NCI-H526 (cell line): ENCODE results near the gene WDTC1.

Experiments
- DNase-seq, 2 experiments: peaks; one replicate each; lab custom pipeline; 2025; lab: John Stamatoyannopoulos, UW

The WDTC1 gene

DNA sequence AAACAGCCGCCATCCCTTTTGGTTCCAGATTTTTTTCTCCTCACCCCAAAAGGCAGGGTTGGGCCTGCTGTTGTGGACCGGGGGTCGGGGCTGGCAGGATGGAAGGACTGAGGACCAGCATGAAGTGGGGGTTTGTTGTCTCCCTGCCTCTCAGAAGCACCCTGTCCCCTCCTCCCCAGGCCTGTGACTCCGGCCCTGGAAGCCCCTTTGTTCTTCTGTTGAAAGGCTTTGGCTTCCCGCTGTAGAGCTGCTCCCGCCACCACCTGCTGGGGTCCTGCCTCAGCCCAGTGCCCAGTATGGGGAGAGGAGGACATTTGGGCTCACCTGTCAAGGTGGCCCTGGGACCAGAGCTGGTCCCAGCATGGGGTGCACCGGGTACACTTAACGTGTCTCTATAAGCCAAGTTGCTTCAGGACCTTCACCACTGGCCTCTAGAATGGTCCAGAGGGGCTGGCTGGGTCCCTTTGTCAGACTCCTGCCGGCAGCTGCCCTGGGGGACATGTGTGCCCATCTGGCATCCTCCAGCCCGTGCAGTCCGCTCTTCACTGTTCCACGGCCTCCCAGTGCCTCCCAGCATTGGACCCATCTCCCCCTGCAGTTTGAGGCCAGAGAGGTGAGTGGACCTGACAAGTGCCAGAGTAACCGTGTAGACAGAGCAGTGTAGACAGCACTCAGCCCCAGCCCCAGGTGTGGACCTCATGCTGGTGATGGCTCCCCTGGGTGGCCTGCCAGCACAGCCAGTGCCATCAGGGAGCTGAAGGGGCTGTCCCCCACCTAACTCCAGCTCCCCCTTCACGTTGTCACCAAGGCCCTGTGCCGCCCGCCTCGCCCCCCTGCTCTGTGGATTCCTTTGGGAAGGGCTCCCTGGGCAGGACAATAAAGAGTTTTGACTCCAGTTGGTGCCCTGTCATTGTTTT lies 101.3 kb downstream of the WDTC1 start:
- DNase-seq = no peak

DNA sequence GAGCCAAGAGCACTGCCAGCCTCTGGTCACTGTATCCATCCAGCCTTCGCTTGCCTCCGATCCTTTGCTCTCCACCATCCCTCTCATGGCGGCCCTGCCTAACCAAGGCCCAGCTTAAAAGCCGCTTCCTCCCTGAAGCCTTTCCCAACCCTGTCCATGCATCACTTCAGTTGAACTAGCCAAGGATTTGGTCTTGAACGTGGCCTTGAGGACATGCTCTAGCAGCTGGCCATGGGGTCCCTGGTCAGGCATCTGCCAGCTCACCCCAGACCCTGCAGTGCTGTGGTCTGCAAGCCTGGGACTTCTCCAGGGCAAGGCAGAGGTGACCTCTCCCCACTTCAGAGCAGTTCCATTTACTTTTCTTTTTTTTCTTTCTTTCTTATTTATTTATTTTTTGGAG lies 102.3 kb downstream of the WDTC1 start:
- DNase-seq = no peak

DNA sequence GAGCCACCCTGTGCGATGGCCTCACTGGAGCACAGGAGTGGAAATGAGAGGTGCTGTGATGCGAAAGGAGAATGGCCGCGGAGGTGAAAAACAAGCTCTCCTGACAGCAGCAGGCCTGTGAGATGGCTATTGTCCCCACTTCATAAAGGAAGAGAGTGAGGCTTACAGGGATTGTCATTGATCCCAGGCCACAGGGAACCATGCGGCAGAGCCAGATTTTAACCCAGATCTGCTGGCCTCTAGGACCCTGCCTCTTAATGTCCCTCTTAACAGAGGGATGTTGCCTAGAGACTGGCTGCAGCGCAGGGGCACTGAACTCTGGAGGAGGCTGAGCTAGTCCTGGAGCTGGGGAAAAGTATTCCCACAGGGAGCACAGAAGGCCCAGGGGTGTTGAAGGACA lies 104.3 kb downstream of the WDTC1 start:
- no peak for DNase-seq

DNA sequence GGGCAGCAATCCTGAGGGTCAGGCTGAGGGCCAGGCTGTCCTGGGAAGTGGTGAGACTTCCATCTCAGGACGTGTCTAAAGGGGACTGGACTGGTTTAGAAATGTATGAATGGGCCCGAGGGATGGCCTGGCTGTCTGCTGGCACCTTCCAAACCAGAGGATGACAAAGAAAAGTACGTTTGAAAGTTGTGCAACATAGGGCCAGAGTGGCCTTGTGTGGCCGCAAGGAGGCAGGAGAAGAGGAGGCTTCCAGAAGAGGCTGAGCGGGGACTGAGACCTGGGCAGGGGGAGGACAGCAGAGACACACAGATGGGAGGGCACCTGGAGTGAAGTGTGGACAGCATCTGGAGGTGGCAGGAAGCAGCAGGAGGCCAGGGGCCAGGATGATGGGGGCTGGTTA lies 104.8 kb downstream of the WDTC1 start:
- no peak for DNase-seq

DNA sequence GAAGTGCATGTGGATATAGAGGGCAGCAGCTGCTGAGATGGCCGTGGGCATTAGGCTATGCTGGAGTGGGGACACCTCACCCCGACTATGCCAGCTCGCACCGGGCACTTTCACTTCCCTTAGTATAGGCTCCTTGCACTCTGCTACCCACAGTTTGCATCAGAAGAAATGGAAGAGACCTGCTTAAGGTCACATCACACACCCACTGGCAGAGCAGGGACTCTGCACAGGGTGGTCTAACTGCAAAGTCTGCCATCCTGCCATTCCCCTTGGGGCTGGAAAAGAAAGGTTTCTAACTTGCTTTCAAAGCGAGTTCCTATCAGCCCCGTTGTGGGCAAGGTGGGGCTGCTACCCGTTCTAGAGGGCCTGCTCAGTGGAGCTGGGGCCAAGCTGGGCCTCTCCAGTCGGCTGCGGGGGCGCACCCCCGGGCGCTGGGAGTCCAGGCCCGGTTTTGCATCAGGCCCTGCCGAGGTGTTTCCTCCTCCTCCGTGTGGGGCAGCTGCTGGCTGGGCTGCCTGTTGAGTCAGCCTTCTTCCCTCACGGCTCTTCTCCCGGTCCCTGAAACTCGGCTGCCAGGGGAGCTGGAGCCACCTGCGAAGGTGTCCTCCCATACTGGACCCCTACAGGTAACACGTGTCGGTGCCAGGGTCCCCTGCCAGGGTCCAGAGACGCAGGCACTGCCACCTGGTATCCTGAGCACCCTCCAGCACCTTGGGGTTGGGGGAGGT lies 107.3 kb downstream of the WDTC1 start, which contains the start of gene SYTL1:
SYTL1 (plus strand) TSS at position 498 of the 728 bp plus-strand sequence. CDS start 3,313 bp downstream, outside the sequence.
- peak; percentile 54 to 91 for DNase-seq

DNA sequence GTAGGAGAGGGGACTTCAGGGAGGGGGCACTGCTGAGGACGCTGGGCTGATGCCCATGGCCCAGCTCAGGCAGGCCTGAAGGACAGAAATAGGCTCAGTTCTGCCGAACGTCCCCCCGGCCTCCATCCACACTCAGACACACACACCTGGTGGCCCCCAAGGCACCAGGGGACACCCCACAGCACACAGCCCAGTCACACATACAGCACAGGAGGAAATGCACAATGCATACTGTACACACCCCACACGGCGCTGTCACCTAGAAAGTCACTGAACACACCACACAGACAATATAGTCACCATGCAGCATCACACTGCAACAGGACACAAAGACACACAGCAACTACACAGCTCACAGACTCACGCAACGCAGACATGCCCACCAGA lies 108.0 kb downstream of the WDTC1 start:
- DNase-seq = peak in 1 of 2 experiments; percentile 51

DNA sequence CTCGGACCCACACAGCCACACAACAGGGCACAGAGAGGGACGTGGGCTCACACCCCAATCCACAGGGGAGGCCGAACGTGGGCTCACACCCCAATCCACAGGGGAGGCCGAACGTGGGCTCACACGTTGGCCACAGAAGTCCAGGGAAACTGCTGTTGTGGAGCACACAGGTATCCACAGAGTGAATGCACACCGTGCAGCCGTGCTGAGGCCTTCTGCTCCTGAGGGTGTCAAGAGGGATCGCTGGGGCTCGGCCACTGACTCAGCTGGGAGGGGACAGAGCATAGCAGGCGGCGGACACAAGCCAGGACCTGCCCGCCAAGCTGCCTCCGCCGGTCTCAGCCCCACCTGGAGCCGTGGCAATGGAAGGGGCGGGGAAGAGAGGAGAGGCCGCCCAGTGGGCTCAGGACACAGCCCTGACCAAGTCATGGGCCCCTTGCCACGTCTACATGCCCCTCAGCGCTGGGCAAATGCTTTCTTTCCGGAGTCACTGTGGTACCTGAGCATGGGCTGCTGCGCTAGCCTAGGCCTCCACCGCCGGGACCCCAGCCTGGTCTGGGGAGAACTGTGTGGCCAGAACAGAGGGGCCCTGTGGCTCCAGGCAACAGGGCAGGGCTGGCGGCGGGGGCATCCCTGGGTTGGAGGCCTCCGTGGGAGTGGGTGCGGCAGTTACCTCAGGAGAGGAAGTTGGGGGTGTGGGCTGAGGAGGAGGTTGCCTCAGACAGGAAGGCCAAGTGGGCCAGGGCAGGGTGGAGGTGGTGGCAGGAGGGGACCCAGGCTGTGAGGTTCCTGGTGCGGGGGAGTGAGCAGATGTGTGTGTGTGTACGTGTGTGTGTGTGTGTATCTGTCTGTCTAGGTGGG lies 108.6 kb downstream of the WDTC1 start:
- DNase-seq = peak; percentile 33 to 87

DNA sequence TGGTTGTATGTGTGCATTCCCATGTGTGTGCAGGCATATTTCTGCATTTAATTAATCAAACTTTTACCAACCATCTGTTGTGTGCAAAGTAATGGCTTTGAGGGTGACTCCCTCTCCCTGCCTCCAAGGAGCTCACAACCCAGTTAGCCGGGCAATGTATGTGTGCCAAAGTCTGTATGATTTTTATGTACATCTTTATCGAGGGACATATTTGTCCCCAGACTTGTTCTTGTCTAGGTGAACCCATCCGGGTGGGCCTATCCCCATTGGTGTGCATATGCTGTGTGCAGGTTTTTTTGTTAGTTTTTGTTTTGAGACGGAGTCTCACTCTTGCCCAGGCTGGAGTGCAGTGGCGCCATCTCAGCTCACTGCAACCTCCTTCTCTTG lies 109.2 kb downstream of the WDTC1 start:
- peak in 1 of 2 experiments; percentile 45 for DNase-seq

DNA sequence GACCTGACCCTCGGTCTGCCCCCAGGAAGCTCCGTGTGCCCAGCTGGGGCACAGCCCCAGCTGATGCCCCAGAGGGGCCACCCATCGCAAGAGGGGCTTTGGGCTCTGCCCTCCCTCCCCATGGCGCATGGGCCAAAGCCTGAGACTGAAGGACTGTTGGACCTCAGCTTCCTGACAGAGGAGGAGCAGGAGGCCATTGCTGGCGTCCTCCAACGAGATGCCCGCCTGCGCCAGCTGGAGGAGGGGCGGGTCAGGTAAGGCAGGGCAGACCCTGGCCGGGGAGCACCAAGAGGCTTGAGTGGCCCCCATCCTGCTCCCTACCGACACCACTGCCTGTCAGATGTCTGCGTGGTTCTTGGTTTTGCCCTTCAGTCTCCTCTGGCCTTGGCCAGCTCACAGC lies 110.8 kb downstream of the WDTC1 start:
- no peak for DNase-seq

DNA sequence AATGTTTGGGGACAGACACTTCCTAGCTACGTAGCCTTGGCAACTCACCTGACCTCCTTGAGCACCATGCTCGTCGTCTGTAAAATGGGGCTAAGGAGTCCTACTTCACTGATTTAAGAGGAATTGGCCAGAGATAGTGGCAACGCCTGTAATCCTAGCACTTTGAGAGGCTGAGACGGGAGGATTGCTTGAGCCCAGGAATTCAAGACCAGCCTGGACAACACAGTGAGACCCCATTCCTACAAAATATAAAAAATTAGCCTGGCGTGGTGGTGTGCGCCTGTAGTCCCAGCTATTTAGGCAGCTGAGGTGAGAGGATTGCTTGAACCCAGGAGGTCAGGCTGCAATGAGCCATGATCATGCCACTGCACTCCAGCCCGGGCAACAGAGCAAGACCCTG lies 111.9 kb downstream of the WDTC1 start:
- DNase-seq = no peak

DNA sequence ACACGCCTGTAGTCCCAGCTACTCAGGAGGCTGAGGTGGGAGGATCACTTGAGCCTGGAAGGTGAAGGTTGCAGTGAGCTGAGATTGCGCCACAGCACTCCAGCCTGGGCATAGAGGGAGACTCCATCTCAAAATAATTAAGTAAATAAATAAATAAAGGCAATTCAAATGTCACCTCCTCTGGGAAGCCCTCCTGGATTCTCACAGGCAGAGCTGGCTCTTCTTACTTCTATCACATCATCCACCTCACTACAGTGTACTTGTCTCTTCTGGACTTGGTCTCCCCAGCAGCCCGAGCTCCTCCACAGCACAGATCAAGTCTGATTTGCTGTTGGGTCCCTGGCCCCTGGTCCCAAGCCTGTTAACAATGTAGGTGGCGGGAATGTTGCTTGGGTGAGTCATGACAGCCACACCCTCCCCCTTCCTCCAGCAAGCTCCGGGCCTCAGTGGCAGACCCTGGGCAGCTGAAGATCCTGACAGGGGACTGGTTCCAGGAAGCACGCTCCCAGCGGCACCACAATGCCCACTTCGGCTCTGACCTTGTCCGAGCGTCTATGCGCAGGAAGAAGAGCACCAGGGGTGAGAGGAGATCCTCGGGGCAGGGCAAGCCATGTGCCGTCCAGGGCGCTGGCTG lies 112.7 kb downstream of the WDTC1 start:
- DNase-seq = no peak

DNA sequence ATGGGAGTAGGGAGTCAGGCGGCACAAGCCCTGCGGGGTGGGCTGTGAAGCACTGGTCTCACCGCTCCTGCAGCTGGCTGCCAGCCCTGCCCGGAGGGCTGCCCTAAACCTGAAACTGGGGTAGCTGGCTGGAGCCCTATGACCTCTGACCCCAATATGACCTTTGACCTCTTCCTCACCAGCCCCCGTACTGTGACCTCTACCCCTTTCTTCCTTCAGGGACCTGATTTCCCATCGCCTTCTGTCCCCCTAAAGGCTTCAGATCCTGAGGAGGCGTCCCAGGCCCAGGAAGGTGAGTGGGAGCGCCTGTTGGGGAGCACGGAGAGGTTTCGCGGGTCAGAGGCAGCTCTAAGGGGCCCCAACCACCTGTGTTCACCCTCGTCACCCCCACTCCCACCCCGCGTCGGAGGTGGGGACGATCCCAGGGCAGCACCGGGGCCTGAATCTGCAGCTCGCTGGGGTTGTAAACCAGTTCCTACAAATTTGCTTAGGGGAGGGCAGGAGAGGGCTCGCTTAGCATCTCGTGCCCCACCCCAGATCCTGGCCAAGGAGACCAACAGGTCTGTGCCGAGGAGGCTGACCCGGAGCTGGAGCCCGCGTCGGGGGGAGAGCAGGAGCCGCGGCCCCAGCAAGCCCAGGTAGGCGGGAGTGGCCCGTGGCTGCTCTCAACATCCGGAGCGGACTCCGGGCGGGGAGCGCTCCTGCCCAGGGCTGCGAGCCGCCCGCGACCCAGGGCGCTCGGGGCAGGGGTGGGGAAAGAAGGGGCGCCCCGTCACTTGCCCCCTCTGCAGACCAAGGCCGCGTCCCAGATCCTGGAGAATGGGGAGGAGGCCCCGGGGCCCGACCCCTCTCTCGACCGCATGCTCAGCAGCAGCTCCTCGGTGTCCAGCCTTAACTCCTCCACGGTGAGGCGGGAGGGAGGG lies 114.7 kb downstream of the WDTC1 start:
- DNase-seq = peak; percentile 71 to 93

DNA sequence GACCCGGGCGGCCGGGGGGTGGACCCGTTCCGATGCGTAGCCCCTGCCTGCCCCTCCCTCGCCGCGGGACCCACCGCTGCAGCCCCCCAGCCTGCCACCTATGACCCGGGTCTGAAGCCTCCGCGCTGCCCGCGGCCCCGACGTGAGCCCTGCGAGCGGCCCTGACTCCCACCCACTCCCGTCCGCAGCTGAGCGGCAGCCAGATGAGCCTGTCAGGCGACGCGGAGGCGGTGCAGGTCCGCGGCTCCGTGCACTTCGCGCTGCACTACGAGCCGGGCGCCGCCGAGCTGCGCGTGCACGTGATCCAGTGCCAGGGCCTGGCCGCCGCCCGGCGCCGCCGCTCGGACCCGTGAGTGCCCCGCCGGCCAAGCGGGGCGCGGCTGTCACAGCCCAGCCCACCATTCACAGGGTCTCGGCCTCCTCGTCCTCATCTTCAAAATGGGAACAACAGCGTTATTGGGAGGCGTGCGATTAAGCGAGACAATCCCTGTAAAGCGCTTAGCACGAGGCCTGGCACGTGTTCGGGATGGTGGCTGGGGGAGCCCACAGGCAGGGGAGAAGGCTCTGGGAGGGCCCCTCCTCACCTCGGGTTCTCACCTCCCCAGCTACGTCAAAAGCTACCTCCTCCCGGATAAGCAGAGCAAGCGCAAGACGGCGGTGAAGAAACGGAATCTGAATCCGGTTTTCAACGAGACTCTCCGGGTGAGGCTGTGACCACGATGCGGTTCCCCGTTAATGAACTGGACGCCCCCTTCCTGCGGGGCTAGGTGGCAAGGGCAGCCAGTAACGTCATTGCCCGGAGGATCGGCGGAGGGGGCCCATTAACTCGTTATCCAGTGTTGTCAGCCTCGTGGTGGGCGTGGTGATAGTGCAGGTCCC lies 115.6 kb downstream of the WDTC1 start:
- DNase-seq = peak; percentile 40 to 91

DNA sequence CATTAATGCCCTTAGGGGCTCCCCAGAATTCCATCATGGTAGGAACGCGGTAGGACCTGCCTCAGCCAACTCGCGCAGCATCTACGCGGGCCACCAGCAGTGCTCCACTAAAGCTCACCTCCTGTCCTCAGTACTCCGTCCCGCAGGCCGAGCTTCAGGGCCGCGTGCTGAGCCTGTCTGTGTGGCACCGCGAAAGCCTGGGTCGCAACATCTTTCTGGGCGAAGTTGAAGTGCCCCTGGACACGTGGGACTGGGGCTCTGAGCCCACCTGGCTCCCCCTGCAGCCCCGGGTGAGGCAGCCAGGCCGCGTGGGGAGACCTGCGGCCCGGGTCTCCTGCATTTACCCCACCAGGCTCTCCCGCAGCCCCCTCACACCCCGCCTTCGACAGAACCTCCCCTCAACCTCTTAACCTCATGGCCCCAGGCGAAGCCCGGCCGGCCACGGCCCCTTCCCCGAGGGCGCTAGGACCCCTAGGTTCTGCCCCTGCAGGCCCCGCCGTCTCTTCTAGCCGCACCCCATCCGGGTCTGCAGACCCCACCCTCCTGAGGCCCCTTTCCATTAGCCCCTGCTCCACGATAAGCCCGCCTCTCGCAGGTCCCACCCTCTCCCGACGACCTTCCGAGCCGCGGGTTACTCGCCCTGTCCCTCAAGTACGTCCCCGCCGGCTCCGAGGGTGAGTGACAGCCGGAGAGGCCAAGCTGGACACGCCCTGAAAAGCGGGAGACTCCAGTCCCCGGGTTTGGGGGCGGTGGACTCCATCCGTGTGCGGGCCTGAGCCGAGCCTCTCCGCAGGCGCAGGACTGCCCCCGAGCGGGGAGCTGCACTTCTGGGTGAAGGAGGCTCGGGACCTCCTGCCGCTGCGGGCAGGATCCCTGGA lies 116.5 kb downstream of the WDTC1 start:
- DNase-seq = no peak

DNA sequence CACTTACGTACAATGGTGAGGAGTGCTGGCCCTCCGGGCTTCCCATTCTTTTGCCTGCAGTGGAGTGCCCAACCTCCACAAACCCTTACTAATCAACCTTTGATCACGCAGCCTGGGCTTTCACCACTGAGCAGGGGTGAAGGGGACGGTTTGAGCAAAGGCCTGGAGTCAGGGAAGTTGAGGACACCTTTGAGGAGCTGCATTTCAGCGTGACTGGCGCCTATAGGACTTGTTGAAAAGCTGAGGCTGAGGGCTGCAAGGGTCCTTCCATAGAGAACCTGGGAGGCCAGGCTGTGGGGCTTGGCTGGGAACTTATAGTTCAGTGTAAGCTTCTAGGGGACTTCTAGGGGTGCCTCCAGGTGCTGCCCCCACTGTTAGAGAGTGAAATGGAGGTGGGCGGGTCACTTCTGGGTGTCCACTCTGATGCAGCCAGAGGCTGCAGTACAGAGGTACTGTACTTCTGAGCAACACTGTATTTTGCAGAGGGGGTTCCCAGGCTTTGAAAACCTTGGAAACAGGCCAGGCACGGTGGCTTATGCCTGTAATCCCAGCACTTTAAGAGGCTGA lies 117.2 kb downstream of the WDTC1 start:
- DNase-seq = no peak

DNA sequence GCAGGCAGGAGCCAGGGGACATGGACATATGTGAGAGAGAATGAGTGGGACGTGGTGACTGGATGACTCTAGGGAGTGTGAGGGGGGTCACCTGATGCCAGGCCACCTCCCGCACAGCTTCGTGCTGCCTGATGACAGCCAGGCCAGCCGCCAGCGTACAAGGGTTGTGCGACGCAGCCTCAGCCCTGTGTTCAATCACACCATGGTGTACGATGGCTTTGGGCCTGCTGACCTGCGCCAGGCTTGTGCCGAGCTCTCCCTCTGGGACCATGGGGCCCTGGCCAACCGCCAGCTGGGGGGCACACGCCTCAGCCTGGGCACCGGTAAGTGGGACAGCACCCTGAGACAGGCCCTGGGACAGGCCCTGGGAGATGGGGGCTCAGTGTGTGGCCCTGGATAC lies 118.7 kb downstream of the WDTC1 start:
- no peak for DNase-seq

DNA sequence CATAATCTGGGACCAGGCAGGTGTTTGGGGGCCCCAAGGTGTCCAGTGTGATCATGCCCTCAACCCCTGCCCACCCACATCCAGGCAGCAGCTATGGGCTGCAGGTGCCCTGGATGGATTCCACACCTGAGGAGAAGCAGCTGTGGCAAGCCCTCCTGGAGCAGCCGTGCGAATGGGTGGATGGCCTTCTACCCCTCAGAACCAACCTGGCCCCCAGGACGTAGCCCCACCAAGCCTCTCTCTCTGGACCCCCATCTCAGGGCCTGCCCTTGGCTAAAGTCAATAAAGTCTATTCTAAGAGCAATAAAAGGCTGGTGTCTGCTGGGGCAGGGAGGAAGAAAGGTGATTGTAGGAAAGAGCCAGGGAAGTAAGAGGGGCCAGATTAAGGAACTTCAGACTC lies 119.2 kb downstream of the WDTC1 start:
- DNase-seq = no peak

DNA sequence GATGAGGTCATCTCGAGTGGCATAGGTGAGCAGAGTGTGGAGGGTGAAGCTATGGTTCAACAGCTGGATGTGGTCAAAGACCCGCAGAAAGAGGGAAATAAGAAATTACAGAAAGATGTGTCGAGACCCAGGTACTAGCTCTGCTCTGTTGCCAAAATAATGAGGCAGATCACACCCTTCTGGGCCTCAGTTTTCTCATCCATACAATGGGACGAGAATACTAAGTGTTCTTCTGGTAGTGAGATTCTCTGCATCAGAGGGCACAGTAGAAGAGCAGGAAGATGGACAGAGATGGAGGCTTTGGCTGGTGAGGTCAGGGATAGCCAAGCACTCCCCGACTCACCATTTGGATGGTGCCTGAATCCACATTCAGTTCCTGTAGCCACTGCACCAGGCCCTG lies 121.3 kb downstream of the WDTC1 start:
- no peak for DNase-seq
